Left renal cortex interstitium (tissue), 4 donors: ENCODE data around the gene DOLPP1. TPM values are rescaled to one million over a fixed set of nuclear protein-coding genes. Genes with fewer than 3 reads are reported as not detected.

ENCODE experiments used
- DNase-seq, 4 donors: peaks; one replicate each; pipeline ENCODE4 v3.0.0-alpha.2; 2013; ENCODE audit warnings: low read depth in 4 of 4, low spot score in 2 of 4, missing footprints in 1 of 4
- polyA plus RNA-seq, 4 donors: library from polyadenylated mRNA; unstranded; fragments of 120-200 nt; gene quantifications; one replicate each; pipeline ENCODE4 v1.2.1, GENCODE V29; 2013; ENCODE audit not compliant: insufficient read length in 4 of 4

DOLPP1 gene
- polyA plus RNA-seq, 4 donors = 19.1 to 25.4 (median 21.9) TPM

DNA sequence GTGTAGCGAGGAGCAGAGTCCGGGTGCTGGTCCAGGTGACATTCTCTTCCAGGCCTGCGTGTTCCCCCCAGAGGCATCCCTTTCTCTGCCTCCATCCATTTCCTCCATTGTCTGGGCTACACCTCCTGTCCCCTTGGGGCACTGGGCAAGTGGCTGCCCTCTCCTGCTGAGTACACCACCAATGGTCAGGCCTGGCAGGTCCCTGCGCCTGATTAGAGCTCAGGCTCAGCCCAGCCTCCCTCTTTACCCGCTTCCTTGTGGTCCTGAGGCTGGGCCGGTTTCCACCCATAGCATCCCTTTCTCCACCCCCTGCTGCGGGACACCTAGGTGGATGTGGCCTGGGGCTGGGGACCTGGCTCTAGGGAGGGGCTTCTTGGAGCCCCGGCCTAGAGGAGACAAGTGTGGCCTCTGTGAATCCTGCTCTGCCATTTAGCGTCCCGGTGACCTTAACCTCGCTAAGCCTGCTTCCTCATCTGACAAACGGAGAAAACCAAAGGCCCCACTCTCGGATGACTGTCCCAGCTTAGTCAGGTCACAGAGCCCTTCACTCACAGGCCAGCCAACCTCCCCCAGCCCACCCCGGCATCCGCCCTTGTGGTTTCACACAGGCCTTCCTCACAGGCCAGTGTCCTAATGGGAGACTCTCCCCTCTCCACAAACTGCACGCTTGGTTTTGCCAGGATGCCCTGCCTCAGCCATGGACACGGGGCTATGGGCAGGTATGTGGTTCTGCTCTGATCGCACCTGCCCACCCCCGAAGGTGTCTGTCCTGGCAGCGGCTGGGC, 12.9 kb downstream of the DOLPP1 start:
- no peak for DNase-seq

- no peak for DNase-seq
Observed at GRCh38 chr9:129094387-129095169, 13.7 kb downstream of the DOLPP1 start.

DNA sequence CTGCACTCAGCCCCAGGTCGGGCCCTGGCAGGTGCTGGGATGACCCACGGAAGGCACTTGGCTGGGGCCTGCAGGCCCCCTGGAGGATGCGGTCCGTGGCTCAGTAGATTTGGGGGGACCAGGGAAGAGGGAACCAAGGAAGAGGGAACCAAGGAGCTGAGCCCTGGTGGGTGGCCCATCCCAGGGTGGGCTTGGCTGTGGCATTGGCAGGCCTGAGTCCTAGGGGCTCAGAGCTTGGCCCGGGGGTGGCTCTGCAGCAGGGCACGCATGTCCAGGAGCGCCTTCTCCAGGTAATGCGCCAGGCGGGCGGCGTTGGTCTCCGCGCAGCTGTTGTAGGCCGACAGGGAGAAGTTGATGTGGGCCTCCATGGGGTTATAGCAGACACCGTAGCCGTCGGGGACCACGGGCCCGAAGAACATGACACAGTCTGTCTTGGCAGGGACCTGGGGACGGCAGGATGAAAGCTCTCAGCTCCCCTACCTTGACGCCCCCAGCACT, 14.3 kb downstream of the DOLPP1 start:
- DNase-seq = no peak

GRCh38 chr9:129095908-129096307, 15.0 kb downstream of the DOLPP1 start:
- DNase-seq = no peak

GRCh38 chr9:129097671-129098306, 16.9 kb downstream of the DOLPP1 start:
- DNase-seq = no peak

DNA sequence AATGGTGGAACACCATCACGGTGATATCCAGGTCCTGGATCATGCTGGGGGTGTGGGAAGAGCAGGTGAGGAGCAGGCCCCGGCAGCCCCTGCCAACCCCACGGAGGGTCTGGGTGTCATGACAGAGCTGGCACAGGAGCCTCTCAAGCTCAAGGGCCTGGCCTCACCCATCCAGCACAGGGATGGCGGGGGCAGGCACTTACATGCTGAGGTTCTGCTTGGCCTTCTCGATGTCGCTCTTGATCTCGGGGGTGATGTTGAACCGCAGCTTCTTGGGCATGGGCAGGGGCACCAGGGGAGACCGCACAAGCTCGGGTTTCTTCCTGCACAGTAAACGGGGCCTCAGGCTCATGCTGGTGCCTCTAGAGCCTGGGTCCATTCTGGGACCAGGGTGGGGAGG, 17.4 kb downstream of the DOLPP1 start:
- DNase-seq = no peak

- DNase-seq = no peak
Observed at GRCh38 chr9:129100383-129101169, 19.7 kb downstream of the DOLPP1 start.

- no peak for DNase-seq
Observed at GRCh38 chr9:129101279-129101678, 20.4 kb downstream of the DOLPP1 start.

DNA sequence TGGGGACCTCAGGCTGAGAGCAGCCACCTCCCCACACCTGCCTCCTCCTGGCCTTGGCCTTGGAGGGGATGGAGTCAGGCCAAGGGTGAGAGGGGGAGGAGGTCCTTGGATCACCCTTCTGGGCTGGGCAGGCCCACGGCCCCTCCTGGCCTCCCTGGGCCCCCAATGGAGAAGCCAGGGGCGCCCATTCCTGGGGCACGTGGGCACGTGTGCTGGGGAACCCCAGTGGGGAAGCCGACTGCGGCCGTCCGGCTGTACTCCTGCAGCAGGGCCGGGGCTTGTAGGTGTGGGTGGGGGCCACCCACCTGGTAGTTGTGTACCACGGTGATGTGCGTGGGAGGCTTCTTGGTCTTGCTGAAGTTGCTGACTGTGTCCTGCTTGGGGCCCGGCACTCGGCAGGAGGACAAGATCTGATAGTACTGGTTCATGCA, 21.2 kb downstream of the DOLPP1 start:
- DNase-seq = no peak

DNA sequence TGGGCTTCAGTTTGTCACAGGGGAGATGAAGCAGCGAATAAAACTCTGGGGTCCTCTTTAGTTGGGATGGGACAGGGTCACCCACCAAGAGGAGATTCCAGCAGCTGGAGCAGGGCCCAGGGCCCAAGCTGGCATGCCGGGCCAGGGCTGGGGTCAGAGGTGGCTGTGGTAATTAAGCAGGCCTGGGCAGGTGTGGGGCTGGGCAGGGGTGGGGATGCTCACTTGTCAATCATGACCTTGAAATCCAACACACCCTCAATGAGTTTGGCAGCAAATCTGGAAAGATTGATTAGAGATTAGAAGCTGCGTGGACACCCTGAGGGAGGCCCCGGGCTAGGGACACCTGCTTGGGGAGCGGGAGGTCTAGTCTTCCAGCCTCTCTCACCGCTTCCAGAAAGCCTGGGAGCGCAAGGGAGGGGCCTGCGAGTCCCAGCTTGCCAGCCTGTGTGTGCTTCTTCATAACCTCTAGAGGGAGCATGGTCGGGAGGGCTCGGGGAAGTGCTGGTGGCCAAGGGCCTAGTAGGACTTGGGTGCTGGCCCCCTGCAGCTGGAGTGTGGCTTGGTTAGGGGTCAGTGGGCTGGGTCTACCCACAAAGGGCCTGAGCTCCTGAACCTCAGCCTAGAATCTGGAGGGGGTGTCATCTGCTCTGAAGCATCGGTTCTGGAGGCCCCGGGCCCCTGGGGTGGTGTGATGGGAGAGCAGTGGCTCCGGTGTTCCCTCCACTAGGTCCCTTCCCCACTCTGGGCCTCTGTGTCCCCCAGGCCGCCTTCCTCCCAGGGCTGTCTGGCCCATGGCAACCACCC, 22.1 kb downstream of the DOLPP1 start:
- DNase-seq = no peak

DNA sequence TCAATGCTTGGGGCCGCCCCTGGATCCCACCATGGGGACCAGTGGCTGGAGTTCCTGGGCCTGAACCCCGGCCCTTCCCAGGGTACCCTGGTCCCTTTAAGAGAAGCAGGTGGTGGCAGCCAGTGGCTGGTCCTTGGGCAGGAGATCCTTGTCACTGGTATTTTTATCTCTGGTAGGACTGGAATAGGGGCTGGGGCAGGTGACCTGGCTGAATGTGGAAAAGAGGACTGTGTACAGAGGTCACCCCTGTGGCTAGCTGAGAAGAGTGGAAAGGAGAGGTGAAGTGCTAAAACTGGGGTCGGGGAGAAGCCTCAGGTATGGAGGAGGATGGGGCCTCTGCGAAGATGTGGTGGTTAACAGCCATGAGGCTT, 22.7 kb downstream of the DOLPP1 start:
- DNase-seq = no peak

- DNase-seq = no peak
Observed at GRCh38 chr9:129104051-129104450, 23.1 kb downstream of the DOLPP1 start.

GRCh38 chr9:129105857-129106694, 25.2 kb downstream of the DOLPP1 start:
- DNase-seq = no peak

- no peak for DNase-seq
Observed at GRCh38 chr9:129107651-129108050, 26.7 kb downstream of the DOLPP1 start.

- DNase-seq = no peak
Observed at GRCh38 chr9:129108083-129108804, 27.3 kb downstream of the DOLPP1 start.

GRCh38 chr9:129108805-129109536, 28.1 kb downstream of the DOLPP1 start:
- DNase-seq = no peak

DNA sequence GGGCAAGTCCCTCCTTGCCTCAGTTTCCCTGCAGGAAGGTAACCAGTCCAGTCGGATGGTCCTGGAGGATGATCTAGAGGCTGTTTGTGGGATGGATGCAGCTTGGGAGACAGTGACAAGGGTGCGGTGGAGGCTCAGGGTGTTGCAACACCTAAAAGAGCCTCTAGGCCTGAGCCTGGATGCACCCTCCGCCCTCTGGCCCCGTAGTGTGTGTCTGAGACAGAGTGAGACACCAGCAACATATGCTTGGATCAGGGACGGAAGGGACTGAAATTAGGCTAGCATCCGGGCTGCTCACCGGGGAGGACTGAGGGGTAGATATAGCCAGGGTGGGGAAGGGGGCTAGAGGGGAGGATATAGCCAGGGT, 28.6 kb downstream of the DOLPP1 start:
- no peak for DNase-seq
